Measurements from ENCODE around the gene TMSB4X. TPM values are rescaled to one million over a fixed set of nuclear protein-coding genes. Genes with fewer than 3 reads are reported as not detected.

Gene TMSB4X
- polyA plus RNA-seq, 3 donors, result 15,641 to 31,074 (median 27,127) TPM

- peaks cover 4 to 6% of the 10 kb centered on the region in 2 donors for H3K36me3 ChIP-seq (replicated peaks in 1 of 2; ENCODE audit: control insufficient read depth in 1 of 2, insufficient read depth in 2 of 2, low read length in 2 of 2)
- peak overlapping the region; percentile 94 to 99 (median 97) for H3K27ac Mint-ChIP-seq
- H3K9me3 ChIP-seq (replicated peaks in 1 of 2; ENCODE audit: control insufficient read depth in 1 of 2, insufficient read depth in 1 of 2, low read length in 2 of 2), result peaks cover 0 to 6% of the 10 kb centered on the region in 2 donors
- H3K27me3 ChIP-seq (ENCODE audit: control insufficient read depth in 2 of 2, insufficient read depth in 2 of 2, low read length in 2 of 2), result peaks cover 0 to 3% of the 10 kb centered on the region in 2 donors
- H3K4me3 ChIP-seq (replicated peaks in 1 of 3; ENCODE audit: low read depth in 2 of 3, low read length in 3 of 3), result peak overlapping the region; percentile 87 to 97 (median 95)
- H3K79me2 ChIP-seq (ENCODE audit: insufficient read depth, low read length), result peaks cover 50% of the 10 kb centered on the region
- H3K4me1 Mint-ChIP-seq, result peaks cover 47% of the 10 kb centered on the region
- peaks cover 0 to 83% (median 0%) of the 10 kb centered on the region in 3 donors for H3K27me3 Mint-ChIP-seq (ENCODE audit: low read depth in 3 of 3)
- no CpG with 5 or more reads among the region's 19 CpGs for WGBS (ENCODE audit: insufficient coverage)
- DNase-seq, result peak; percentile 68 to 83 (median 71)
- H3K4me3 Mint-ChIP-seq, result peak overlapping the region; percentile 98
- H4K20me1 ChIP-seq (ENCODE audit: insufficient read depth, low read length), result peaks cover 26% of the 10 kb centered on the region
- peaks cover 0 to 29% (median 14%) of the 10 kb centered on the region in 7 donors for H3K9me3 Mint-ChIP-seq
- intact Hi-C loops (cut with micrococcal nuclease), result loop anchor here (5.0 to 10.0 kb wide), 4 partner anchors 34 to 521 kb away; no protein-coding TSS in a partner anchor
- peaks cover 44 to 71% of the 10 kb centered on the region in 2 donors for H3K4me1 ChIP-seq (ENCODE audit: control insufficient read depth in 1 of 2, insufficient read depth in 2 of 2, low read length in 2 of 2)
- TF ChIP-seq CTCF (IDR thresholded peaks at IDR 0.05), result no peak
- peak overlapping the region; percentile 43 for H2AFZ ChIP-seq (ENCODE audit: insufficient read depth, low read depth, low read length, poor library complexity, severe bottlenecking)
- peak overlapping the region; percentile 93 to 98 for H3K27ac ChIP-seq (ENCODE audit: low read depth in 1 of 2, low read length in 2 of 2)
- peak overlapping the region; percentile 77 for H3K4me2 ChIP-seq (replicated peaks; ENCODE audit: extremely low read depth, low read length, poor library complexity, severe bottlenecking)
- peak overlapping the region; percentile 95 for H3K9ac ChIP-seq (ENCODE audit: insufficient read depth, low read length, poor library complexity, severe bottlenecking)
- H3K36me3 Mint-ChIP-seq, result peaks cover 25 to 26% of the 10 kb centered on the region in 2 donors
Observed at GRCh38 chrX:12973561-12974304, 1.2 kb upstream of the TMSB4X start.

GRCh38 chrX:12974305-12974795, 560 bp upstream of the TMSB4X start:
- 0% methylated on average over 3 of the region's 13 CpGs for WGBS (ENCODE audit: insufficient coverage)
- TF ChIP-seq CTCF (IDR thresholded peaks at IDR 0.05), result no peak
- H3K4me1 ChIP-seq (ENCODE audit: control insufficient read depth in 1 of 2, insufficient read depth in 2 of 2, low read length in 2 of 2), result peaks cover 42 to 73% of the 10 kb centered on the region in 2 donors

More at GRCh38 chrX:12974305-12974795, 560 bp upstream of the TMSB4X start:
- intact Hi-C loops (cut with micrococcal nuclease), result loop anchor here (5.0 to 10.0 kb wide), 4 partner anchors 33 to 520 kb away; no protein-coding TSS in a partner anchor
- Mint-ChIP-seq H3K4me1 (peaks cover 46% of the 10 kb centered on the region), H3K9me3 (peaks cover 0 to 29% (median 14%) of the 10 kb centered on the region in 7 donors), H3K27me3 (ENCODE audit: low read depth in 3 of 3) (peaks cover 0 to 83% (median 0%) of the 10 kb centered on the region in 3 donors), H3K36me3 (peaks cover 25 to 26% of the 10 kb centered on the region in 2 donors), H3K4me3 (peak overlapping the region; percentile 98), H3K27ac (peak overlapping the region; percentile 94 to 99 (median 97))
- Histone ChIP-seq H2AFZ (ENCODE audit: insufficient read depth, low read depth, low read length, poor library complexity, severe bottlenecking) (no peak overlapping the region), H3K9ac (ENCODE audit: insufficient read depth, low read length, poor library complexity, severe bottlenecking) (peak overlapping the region; percentile 95), H3K9me3 (replicated peaks in 1 of 2; ENCODE audit: control insufficient read depth in 1 of 2, insufficient read depth in 1 of 2, low read length in 2 of 2) (peaks cover 0 to 6% of the 10 kb centered on the region in 2 donors), H3K27ac (ENCODE audit: low read depth in 1 of 2, low read length in 2 of 2) (peak overlapping the region; percentile 93 to 98), H3K4me3 (replicated peaks in 1 of 3; ENCODE audit: low read depth in 2 of 3, low read length in 3 of 3) (peak overlapping the region; percentile 87 to 97 (median 95)), H3K4me2 (replicated peaks; ENCODE audit: extremely low read depth, low read length, poor library complexity, severe bottlenecking) (peak overlapping the region; percentile 77), H3K79me2 (ENCODE audit: insufficient read depth, low read length) (peaks cover 51% of the 10 kb centered on the region), H3K27me3 (ENCODE audit: control insufficient read depth in 2 of 2, insufficient read depth in 2 of 2, low read length in 2 of 2) (peaks cover 0 to 8% of the 10 kb centered on the region in 2 donors), H4K20me1 (ENCODE audit: insufficient read depth, low read length) (peaks cover 26% of the 10 kb centered on the region), H3K36me3 (replicated peaks in 1 of 2; ENCODE audit: control insufficient read depth in 1 of 2, insufficient read depth in 2 of 2, low read length in 2 of 2) (peaks cover 4 to 6% of the 10 kb centered on the region in 2 donors)
- DNase-seq, result peak; percentile 76 to 81 (median 78)
